Stimulated activated CD4-positive, alpha-beta T cell treated with anti-CD3 and anti-CD28 coated beads, Interleukin-2, amount 100 ng/mL, for 24 hours (primary cell): ENCODE data around the gene TTC22.
"Not testable (repeated sequence)": the region's sequence is repeated elsewhere in the genome, so short reads cannot be mapped to it uniquely, and the experiment has no call there.

Experiments
- DNase-seq, 2 donors: peaks; one replicate each; pipeline ENCODE4 v3.0.0-alpha.2; 2020

The TTC22 gene

GRCh38 chr1:54781023-54781723 lies 19.9 kb downstream of the TTC22 start:
- DNase-seq: no peak

- no peak for DNase-seq
Measured at GRCh38 chr1:54777431-54777830, 23.7 kb downstream of the TTC22 start.

GRCh38 chr1:54777011-54777410 lies 24.1 kb downstream of the TTC22 start:
- DNase-seq: no peak

- DNase-seq: not testable (repeated sequence)
Measured at GRCh38 chr1:54775828-54776721, 25.0 kb downstream of the TTC22 start.

- DNase-seq: peak in 1 of 2 donors; percentile 18
Measured at GRCh38 chr1:54774820-54775498, 26.2 kb downstream of the TTC22 start.

GRCh38 chr1:54772951-54773350 lies 28.2 kb downstream of the TTC22 start:
- no peak for DNase-seq

- DNase-seq: no peak
Measured at GRCh38 chr1:54768093-54768492, 33.0 kb downstream of the TTC22 start.

GRCh38 chr1:54767526-54767925 lies 33.6 kb downstream of the TTC22 start:
- DNase-seq: no peak

- no peak for DNase-seq
Measured at GRCh38 chr1:54766726-54767125, 34.4 kb downstream of the TTC22 start.

- no peak for DNase-seq
Measured at GRCh38 chr1:54764922-54765561, 36.1 kb downstream of the TTC22 start.

GRCh38 chr1:54764133-54764921 lies 36.8 kb downstream of the TTC22 start, which contains the start of gene PARS2:
Gene PARS2 (minus strand): TSS chr1:54764523. CDS start chr1:54759161, 5,362 bp downstream.
- DNase-seq: peak; percentile 96 to 99

- no peak for DNase-seq
Measured at GRCh38 chr1:54763816-54764132, 37.3 kb downstream of the TTC22 start.

GRCh38 chr1:54758678-54759348 lies 42.3 kb downstream of the TTC22 start:
- no peak for DNase-seq

- DNase-seq: no peak
Measured at GRCh38 chr1:54757833-54758232, 43.3 kb downstream of the TTC22 start.

GRCh38 chr1:54754486-54755285 lies 46.4 kb downstream of the TTC22 start:
- DNase-seq: no peak

- DNase-seq: no peak
Measured at GRCh38 chr1:54754045-54754444, 47.1 kb downstream of the TTC22 start.

GRCh38 chr1:54751426-54751825 lies 49.7 kb downstream of the TTC22 start:
- no peak for DNase-seq

- DNase-seq: no peak
Measured at GRCh38 chr1:54750596-54750995, 50.5 kb downstream of the TTC22 start.

GRCh38 chr1:54748094-54748835 lies 52.9 kb downstream of the TTC22 start:
- DNase-seq: no peak

GRCh38 chr1:54745864-54746263 lies 55.3 kb downstream of the TTC22 start:
- DNase-seq: no peak
